MCF 10A (cell line): Measurements from ENCODE around the gene SWT1. TPM values are rescaled to one million over a fixed set of nuclear protein-coding genes. Genes with fewer than 3 reads are reported as not detected.
"Not testable (repeated sequence)": the region's sequence is repeated elsewhere in the genome, so short reads cannot be mapped to it uniquely, and the experiment has no call there.

Experiments used
- BruUV-seq: library from RNA; stranded (reverse); fragments of 400-500 nt; replicated peaks from 2 replicates; lab custom pipeline; 2021; lab: Mats Ljungman, UMichigan
- CTCF ChIA-PET: fragments of 300-600 bp; sonication (Branson Sonifier 250); formaldehyde crosslinking; extraction: SDS; loops from one replicate; lab custom pipeline; 2021; ENCODE audit warnings: antibody characterized with exemption, inconsistent platforms; lab: Yijun Ruan, JAX
- POLR2A ChIA-PET: fragments of 300-600, 350-650 bp; sonication (Branson Sonifier 250); formaldehyde crosslinking; extraction: SDS; loops from one replicate; lab custom pipeline; 2020; ENCODE audit warnings: antibody characterized with exemption, inconsistent platforms; lab: Yijun Ruan, JAX
- DNase-seq: peaks from one replicate; pipeline ENCODE4 v3.0.0-alpha.2; 2018; ENCODE audit not compliant: unreplicated experiment
- H3K27ac Mint-ChIP-seq: one replicate; pipeline ENCODE4 v1.8.0; 2022; ENCODE audit warnings: mild to moderate bottlenecking, low read depth, mixed read lengths; ENCODE audit not compliant: unreplicated experiment
- H3K27me3 Mint-ChIP-seq: one replicate; pipeline ENCODE4 v1.8.0; 2022; ENCODE audit warnings: mixed read lengths; ENCODE audit not compliant: insufficient read depth, unreplicated experiment
- H3K36me3 Mint-ChIP-seq: one replicate; pipeline ENCODE4 v1.8.0; 2022; ENCODE audit warnings: mild to moderate bottlenecking, moderate library complexity, mixed read lengths; ENCODE audit not compliant: insufficient read depth, unreplicated experiment
- H3K4me1 Mint-ChIP-seq: one replicate; pipeline ENCODE4 v1.8.0; 2022; ENCODE audit warnings: mixed read lengths; ENCODE audit not compliant: insufficient read depth, unreplicated experiment
- H3K4me3 Mint-ChIP-seq: one replicate; pipeline ENCODE4 v1.8.0; 2022; ENCODE audit warnings: mild to moderate bottlenecking, moderate library complexity, mixed read lengths; ENCODE audit not compliant: unreplicated experiment
- H3K9me3 Mint-ChIP-seq: one replicate; pipeline ENCODE4 v1.8.0; 2022; ENCODE audit warnings: mixed read lengths; ENCODE audit not compliant: unreplicated experiment
- CTCF ChIP-seq: fragments of 200-600 bp; IDR thresholded peaks from one replicate; pipeline ENCODE4 v1.8.0; 2022; ENCODE audit warnings: antibody characterized with exemption, mild to moderate bottlenecking; ENCODE audit not compliant: unreplicated experiment
- intact Hi-C: fragments of 100-400 bp; cut with micrococcal nuclease; formaldehyde crosslinking; loops from 2 replicates; pipeline ENCODE4 v1.14.1; 2022
- total RNA-seq: library from RNA; stranded (reverse); gene quantifications from 2 replicates; pipeline ENCODE4 v1.2.3, GENCODE V29; 2022

The SWT1 gene
- total RNA-seq, 1 experiment from 2014 or later, result 2.1 TPM

GRCh38 chr1:185245466-185245865 is 88.5 kb downstream of the SWT1 start:
- intact Hi-C loops, result no loop called here
- no peak for TF ChIP-seq CTCF

GRCh38 chr1:185249563-185249962 is 92.6 kb downstream of the SWT1 start:
- POLR2A ChIA-PET, result interaction anchor here (0.6 to 1.1 kb wide), 4 partner anchors 16 to 92 kb away, joined by 3 to 4 read pairs (median 3); partner anchors contain the start of gene SWT1
- Mint-ChIP-seq H3K4me1 (peaks cover 2% of the 10 kb centered on the region), H3K27me3 (no peaks in the 10 kb centered on the region), H3K9me3 (no peaks in the 10 kb centered on the region), H3K36me3 (no peaks in the 10 kb centered on the region), H3K27ac (no peak overlapping the region), H3K4me3 (no peak overlapping the region)
- DNase-seq, result no peak
- CTCF ChIA-PET, result interaction anchor here (0.7 to 3.6 kb wide), 4 partner anchors 11 to 346 kb away, joined by 3 to 20 read pairs (median 4); no protein-coding TSS in a partner anchor
- no peak for TF ChIP-seq CTCF
- intact Hi-C loops, result no loop called here
- BruUV-seq, result no TSS peak

More at GRCh38 chr1:185245466-185245865, 88.5 kb downstream of the SWT1 start:
- no peak overlapping the region for H3K27ac Mint-ChIP-seq
- ChIA-PET CTCF (interaction anchor here (0.7 to 2.5 kb wide), 5 partner anchors 17 to 436 kb away, joined by 3 to 14 read pairs (median 4); no protein-coding TSS in a partner anchor), POLR2A (interaction anchor here (0.7 to 1.5 kb wide), 2 partner anchors 12 to 73 kb away, joined by 3 to 4 read pairs; no protein-coding TSS in a partner anchor)
- no peaks in the 10 kb centered on the region for H3K36me3 Mint-ChIP-seq
- BruUV-seq, result no TSS peak
- H3K27me3 Mint-ChIP-seq, result no peaks in the 10 kb centered on the region
- DNase-seq, result no peak
- no peaks in the 10 kb centered on the region for H3K9me3 Mint-ChIP-seq
- H3K4me3 Mint-ChIP-seq, result no peak overlapping the region
- peaks cover 7% of the 10 kb centered on the region for H3K4me1 Mint-ChIP-seq

- Mint-ChIP-seq H3K9me3 (no peaks in the 10 kb centered on the region), H3K4me3 (no peak overlapping the region), H3K27me3 (no peaks in the 10 kb centered on the region), H3K27ac (no peak overlapping the region), H3K36me3 (no peaks in the 10 kb centered on the region), H3K4me1 (no peaks in the 10 kb centered on the region)
- TF ChIP-seq CTCF, result no peak
- POLR2A ChIA-PET, result interaction anchor here (0.6 to 0.7 kb wide), 2 partner anchors 24 to 66 kb away, joined by 3 to 4 read pairs; no protein-coding TSS in a partner anchor
- no TSS peak for BruUV-seq
- CTCF ChIA-PET, result interaction anchor here (0.6 to 3.6 kb wide), 5 partner anchors 10 to 441 kb away, joined by 3 to 20 read pairs (median 3); no protein-coding TSS in a partner anchor
- DNase-seq, result no peak
- intact Hi-C loops, result no loop called here
These were observed 93.1 kb downstream of the SWT1 start for GRCh38 chr1:185250063-185250462.

DNA sequence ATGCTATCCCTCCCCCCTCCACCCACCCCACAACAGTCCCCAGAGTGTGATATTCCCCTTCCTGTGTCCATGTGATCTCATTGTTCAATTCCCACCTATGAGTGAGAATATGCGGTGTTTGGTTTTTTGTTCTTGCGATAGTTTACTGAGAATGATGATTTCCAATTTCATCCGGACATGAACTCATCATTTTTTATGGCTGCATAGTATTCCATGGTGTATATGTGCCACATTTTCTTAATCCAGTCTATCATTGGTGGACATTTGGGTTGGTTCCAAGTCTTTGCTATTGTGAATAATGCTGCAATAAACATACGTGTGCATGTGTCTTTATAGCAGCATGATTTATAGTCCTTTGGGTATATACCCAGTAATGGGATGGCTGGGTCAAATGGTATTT is 95.0 kb downstream of the SWT1 start:
- H3K4me3 Mint-ChIP-seq, H3K27me3 Mint-ChIP-seq, H3K27ac Mint-ChIP-seq, POLR2A ChIA-PET, DNase-seq, H3K4me1 Mint-ChIP-seq, BruUV-seq, H3K9me3 Mint-ChIP-seq, intact Hi-C loops, H3K36me3 Mint-ChIP-seq: not testable (repeated sequence)
- CTCF ChIA-PET, result interaction anchor here (3.6 kb wide), 1 partner anchor 13 kb away, joined by 20 read pairs; no protein-coding TSS in a partner anchor

- H3K4me3 Mint-ChIP-seq, CTCF ChIA-PET, H3K27ac Mint-ChIP-seq: not testable (repeated sequence)
These were observed 95.4 kb downstream of the SWT1 start for GRCh38 chr1:185252404-185252803.

DNA sequence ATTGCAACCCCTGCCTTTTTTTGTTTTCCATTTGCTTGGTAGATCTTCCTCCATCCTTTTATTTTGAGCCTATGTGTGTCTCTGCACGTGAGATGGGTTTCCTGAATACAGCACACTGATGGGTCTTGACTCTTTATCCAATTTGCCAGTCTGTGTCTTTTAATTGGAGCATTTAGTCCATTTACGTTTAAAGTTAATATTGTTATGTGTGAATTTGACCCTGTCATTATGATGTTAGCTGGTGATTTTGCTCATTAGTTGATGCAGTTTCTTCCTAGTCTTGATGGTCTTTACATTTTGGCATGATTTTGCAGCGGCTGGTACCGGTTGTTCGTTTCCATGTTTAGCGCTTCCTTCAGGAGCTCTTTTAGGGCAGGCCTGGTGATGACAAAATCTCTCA is 98.6 kb downstream of the SWT1 start:
- DNase-seq, intact Hi-C loops, H3K36me3 Mint-ChIP-seq, POLR2A ChIA-PET, H3K9me3 Mint-ChIP-seq, H3K4me3 Mint-ChIP-seq, H3K4me1 Mint-ChIP-seq, H3K27ac Mint-ChIP-seq, CTCF ChIA-PET, H3K27me3 Mint-ChIP-seq, BruUV-seq: not testable (repeated sequence)

More at GRCh38 chr1:185252404-185252803, 95.4 kb downstream of the SWT1 start:
- H3K27me3 Mint-ChIP-seq, H3K4me1 Mint-ChIP-seq, H3K9me3 Mint-ChIP-seq, POLR2A ChIA-PET, DNase-seq, H3K36me3 Mint-ChIP-seq, intact Hi-C loops, BruUV-seq: not testable (repeated sequence)
